DMS 273 (cell line): ENCODE results near the gene DGKZ.

Source experiments
- DNase-seq: peaks from one replicate; lab custom pipeline; 2025; ENCODE audit not compliant: unreplicated experiment; lab: John Stamatoyannopoulos, UW

Gene DGKZ

DNA sequence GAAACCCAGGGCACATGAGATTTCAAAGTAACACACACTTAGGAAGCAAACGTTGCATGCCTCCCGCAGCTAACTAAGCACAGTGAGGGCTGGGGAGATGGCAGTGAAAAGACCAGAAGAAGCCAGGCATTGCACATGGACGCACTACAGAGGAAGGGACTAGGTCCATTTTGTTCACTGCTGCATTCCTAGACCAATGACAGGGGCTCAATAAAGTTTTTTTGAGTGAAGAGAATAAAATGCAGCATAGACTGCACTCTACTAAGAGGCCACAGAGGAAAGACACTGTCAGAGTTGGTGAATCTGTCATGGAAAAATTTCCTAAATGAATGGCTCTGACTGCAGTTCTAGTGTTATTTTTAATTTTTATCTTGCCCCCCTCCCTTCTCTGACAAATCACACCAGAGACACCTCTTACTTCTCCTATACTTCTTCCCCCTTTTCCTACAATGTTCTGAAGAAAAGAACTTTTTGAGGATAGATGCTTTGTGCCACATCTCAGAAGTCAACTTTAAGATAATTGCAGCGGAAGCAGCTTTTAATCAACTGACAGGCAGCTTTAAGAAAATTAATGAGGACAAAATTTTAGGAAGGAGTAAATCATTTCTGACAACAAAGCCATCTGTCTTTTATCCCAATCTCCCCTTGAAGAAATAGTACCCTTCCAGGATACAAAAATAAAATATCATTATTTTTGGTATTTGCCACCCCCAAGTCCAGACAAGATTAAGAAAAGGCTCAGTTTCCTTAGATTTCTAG, 79.1 kb downstream of the DGKZ start:
- DNase-seq, result no peak

DNA sequence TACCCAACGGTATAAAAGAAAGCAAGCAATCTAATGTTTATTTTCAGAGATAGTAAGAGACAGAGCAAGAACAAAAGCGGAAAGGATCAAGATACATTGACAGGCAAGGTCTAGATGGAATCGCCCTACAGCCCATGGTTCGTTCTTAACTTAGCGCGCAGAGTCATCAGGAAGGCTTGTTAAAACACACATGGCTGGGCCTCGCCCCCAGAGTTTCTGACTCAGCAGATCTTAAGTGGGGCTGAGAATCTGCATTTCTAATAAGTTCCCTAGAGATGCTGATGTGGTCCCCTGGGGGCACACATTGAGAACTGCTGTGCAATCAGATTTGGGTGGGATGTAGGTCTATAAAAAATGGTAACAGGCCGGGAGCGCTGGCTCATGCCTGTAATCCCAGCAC, 80.1 kb downstream of the DGKZ start:
- DNase-seq, result no peak

- DNase-seq, result no peak
Measured at GRCh38 chr11:46429717-46430116, 82.5 kb downstream of the DGKZ start.
